WI38 (cell line): ENCODE results near the gene PKDREJ.

Experiments used
- H3K4me3 ChIP-seq: 2 replicates; pipeline ENCODE4 v1.5.1; 2011; ENCODE audit warnings: low read depth, mild to moderate bottlenecking, control low read depth, low read length
- TF ChIP-seq, protein P1 (sequence below): IDR thresholded peaks from 2 replicates; pipeline ENCODE4 v1.5.1; 2012; ENCODE audit warnings: low read depth, mild to moderate bottlenecking, control low read depth, low read length

Gene PKDREJ

GRCh38 chr22:46278656-46279645, 15.8 kb upstream of the PKDREJ start:
- no peak overlapping the region for H3K4me3 ChIP-seq
- TF ChIP-seq, protein P1, sequence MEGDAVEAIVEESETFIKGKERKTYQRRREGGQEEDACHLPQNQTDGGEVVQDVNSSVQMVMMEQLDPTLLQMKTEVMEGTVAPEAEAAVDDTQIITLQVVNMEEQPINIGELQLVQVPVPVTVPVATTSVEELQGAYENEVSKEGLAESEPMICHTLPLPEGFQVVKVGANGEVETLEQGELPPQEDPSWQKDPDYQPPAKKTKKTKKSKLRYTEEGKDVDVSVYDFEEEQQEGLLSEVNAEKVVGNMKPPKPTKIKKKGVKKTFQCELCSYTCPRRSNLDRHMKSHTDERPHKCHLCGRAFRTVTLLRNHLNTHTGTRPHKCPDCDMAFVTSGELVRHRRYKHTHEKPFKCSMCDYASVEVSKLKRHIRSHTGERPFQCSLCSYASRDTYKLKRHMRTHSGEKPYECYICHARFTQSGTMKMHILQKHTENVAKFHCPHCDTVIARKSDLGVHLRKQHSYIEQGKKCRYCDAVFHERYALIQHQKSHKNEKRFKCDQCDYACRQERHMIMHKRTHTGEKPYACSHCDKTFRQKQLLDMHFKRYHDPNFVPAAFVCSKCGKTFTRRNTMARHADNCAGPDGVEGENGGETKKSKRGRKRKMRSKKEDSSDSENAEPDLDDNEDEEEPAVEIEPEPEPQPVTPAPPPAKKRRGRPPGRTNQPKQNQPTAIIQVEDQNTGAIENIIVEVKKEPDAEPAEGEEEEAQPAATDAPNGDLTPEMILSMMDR: no peak

DNA sequence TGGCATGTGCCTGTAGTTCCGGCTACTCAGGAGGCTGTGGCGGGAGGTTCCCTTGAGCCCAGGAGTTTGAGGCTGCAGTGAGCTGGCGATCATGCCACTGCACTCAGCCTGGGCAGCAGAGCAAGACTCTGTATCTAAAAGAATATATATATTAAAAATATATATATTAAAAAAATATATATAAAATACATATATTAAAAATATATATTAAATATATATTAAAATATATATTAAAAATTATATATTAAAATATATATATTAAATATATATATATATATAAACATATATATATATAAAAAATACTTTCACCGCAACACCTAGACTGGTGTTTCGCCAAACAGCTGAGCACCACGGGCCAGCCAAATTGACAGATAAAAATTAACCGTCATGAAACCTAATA, 13.4 kb upstream of the PKDREJ start:
- TF ChIP-seq, protein P1: no peak
- no peak overlapping the region for H3K4me3 ChIP-seq

DNA sequence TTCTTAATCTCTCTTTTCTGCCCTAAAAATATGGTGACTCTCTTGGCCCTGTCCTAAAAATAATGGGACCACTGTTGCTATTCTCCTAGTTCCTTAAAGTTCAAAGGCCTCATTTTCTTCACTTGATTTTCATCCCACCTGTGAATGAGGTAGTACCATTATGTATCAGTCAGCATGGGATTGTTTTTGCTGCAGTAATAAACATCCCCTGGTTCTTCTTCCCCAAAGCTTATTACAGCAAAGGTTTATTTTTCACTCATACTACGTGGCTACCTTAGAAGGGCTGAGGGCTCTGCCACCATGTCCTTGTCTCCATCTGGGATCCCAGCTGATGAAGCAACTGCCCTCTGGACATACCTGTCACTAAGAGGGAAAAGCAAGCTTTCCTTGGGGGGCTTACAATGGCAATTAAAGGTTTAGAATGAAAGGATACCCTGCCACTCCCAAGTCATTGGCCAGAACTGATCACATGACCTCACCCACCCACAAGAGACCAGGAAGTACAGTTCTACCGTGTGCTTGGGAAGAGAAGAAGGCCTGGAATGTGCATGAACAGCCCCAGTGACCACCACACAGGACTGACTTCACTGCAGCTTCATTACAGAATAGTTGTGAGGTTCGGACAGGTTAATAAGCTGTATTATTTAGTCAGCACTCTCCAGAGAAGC, 12.4 kb upstream of the PKDREJ start:
- no peak overlapping the region for H3K4me3 ChIP-seq
- TF ChIP-seq, protein P1: no peak

DNA sequence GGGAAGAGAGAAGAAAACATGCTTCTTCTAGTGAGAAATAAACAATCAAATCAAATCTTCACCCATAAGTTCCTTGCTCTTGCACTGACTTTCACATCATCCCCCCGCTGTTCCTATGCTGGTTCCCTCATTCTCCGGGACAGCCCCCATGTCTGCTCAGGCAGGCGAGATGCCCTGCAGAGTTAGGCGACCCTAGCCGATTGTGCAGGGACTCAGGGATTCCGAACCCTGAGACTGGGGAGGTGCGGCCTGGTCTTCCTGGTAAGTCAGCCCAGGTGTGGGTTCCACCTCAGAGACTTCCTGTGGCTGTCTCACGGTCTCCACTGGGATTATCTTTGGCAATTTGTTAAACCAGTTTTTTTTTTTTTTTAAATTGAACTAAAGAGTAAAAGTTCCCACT, 11.2 kb upstream of the PKDREJ start:
- no peak overlapping the region for H3K4me3 ChIP-seq
- TF ChIP-seq, protein P1: no peak

GRCh38 chr22:46273432-46274148, 10.4 kb upstream of the PKDREJ start:
- H3K4me3 ChIP-seq: no peak overlapping the region
- TF ChIP-seq, protein P1: no peak

GRCh38 chr22:46272762-46273431, 9.8 kb upstream of the PKDREJ start:
- no peak overlapping the region for H3K4me3 ChIP-seq
- TF ChIP-seq, protein P1: no peak
